Measurements from ENCODE around the gene PDCD4.

PDCD4 gene

GRCh38 chr10:110918643-110919348 lies 47.1 kb downstream of the PDCD4 start, which contains the start of gene BBIP1:
Gene BBIP1 (minus strand): TSS chr10:110919180. CDS start chr10:110918157, 1,023 bp downstream.
- no peaks in the 10 kb centered on the region for H3K27me3 ChIP-seq (ENCODE audit: control insufficient read depth, insufficient read depth, low read length)
- peak within 1 kb of the TSS; percentile 89 for H3K4me3 ChIP-seq (ENCODE audit: low read length)
- H3K36me3 ChIP-seq (ENCODE audit: control insufficient read depth, low read depth, low read length) = no peaks in the 10 kb centered on the region
- H3K4me1 ChIP-seq (ENCODE audit: control insufficient read depth, low read depth, low read length) = peaks cover 19% of the 10 kb centered on the region
- H3K9ac ChIP-seq (ENCODE audit: low read length) = peak within 1 kb of the TSS; percentile 89
- peak within 1 kb of the TSS; percentile 82 for H3K27ac ChIP-seq (ENCODE audit: low read length)
- H3K9me3 ChIP-seq (ENCODE audit: control insufficient read depth, low read depth, low read length) = no peaks in the 10 kb centered on the region

- no peaks in the 10 kb centered on the region for H3K36me3 ChIP-seq (ENCODE audit: control insufficient read depth, low read depth, low read length)
These were observed 47.7 kb downstream of the PDCD4 start, which contains the start of gene SHOC2 for GRCh38 chr10:110919349-110919931. Gene SHOC2 (plus strand): TSS chr10:110919604. CDS start chr10:110964359, 44,755 bp downstream.

GRCh38 chr10:110919971-110920881 lies 48.5 kb downstream of the PDCD4 start:
- Histone ChIP-seq H3K36me3 (ENCODE audit: control insufficient read depth, low read depth, low read length) (no peaks in the 10 kb centered on the region), H3K4me3 (ENCODE audit: low read length) (peak overlapping the region; percentile 84), H3K4me1 (ENCODE audit: control insufficient read depth, low read depth, low read length) (peaks cover 19% of the 10 kb centered on the region), H3K9me3 (ENCODE audit: control insufficient read depth, low read depth, low read length) (no peaks in the 10 kb centered on the region), H3K9ac (ENCODE audit: low read length) (peak overlapping the region; percentile 70), H3K27ac (ENCODE audit: low read length) (no peak overlapping the region), H3K27me3 (ENCODE audit: control insufficient read depth, insufficient read depth, low read length) (no peaks in the 10 kb centered on the region)

More at GRCh38 chr10:110919349-110919931, 47.7 kb downstream of the PDCD4 start, which contains the start of gene SHOC2:
- Histone ChIP-seq H3K4me1 (ENCODE audit: control insufficient read depth, low read depth, low read length) (peaks cover 19% of the 10 kb centered on the region), H3K9ac (ENCODE audit: low read length) (peak within 1 kb of the TSS; percentile 89), H3K9me3 (ENCODE audit: control insufficient read depth, low read depth, low read length) (no peaks in the 10 kb centered on the region), H3K4me3 (ENCODE audit: low read length) (peak within 1 kb of the TSS; percentile 89), H3K27me3 (ENCODE audit: control insufficient read depth, insufficient read depth, low read length) (no peaks in the 10 kb centered on the region), H3K27ac (ENCODE audit: low read length) (peak within 1 kb of the TSS; percentile 82)

GRCh38 chr10:110923856-110924493 lies 52.2 kb downstream of the PDCD4 start:
- Histone ChIP-seq H3K27ac (ENCODE audit: low read length) (no peak overlapping the region), H3K9me3 (ENCODE audit: control insufficient read depth, low read depth, low read length) (no peaks in the 10 kb centered on the region), H3K36me3 (ENCODE audit: control insufficient read depth, low read depth, low read length) (no peaks in the 10 kb centered on the region), H3K9ac (ENCODE audit: low read length) (no peak overlapping the region), H3K4me3 (ENCODE audit: low read length) (no peak overlapping the region), H3K27me3 (ENCODE audit: control insufficient read depth, insufficient read depth, low read length) (no peaks in the 10 kb centered on the region), H3K4me1 (ENCODE audit: control insufficient read depth, low read depth, low read length) (peaks cover 9% of the 10 kb centered on the region)

- Histone ChIP-seq H3K36me3 (ENCODE audit: control insufficient read depth, low read depth, low read length) (no peaks in the 10 kb centered on the region), H3K4me1 (ENCODE audit: control insufficient read depth, low read depth, low read length) (no peaks in the 10 kb centered on the region), H3K27me3 (ENCODE audit: control insufficient read depth, insufficient read depth, low read length) (no peaks in the 10 kb centered on the region)
These were observed 55.7 kb downstream of the PDCD4 start for GRCh38 chr10:110927461-110927860.

GRCh38 chr10:110931769-110932381 lies 60.1 kb downstream of the PDCD4 start:
- no peaks in the 10 kb centered on the region for H3K36me3 ChIP-seq (ENCODE audit: control insufficient read depth, low read depth, low read length)
- H3K4me1 ChIP-seq (ENCODE audit: control insufficient read depth, low read depth, low read length) = no peaks in the 10 kb centered on the region
- H3K27me3 ChIP-seq (ENCODE audit: control insufficient read depth, insufficient read depth, low read length) = no peaks in the 10 kb centered on the region
- no peaks in the 10 kb centered on the region for H3K9me3 ChIP-seq (ENCODE audit: control insufficient read depth, low read depth, low read length)
- H3K9ac ChIP-seq (ENCODE audit: low read length) = no peak overlapping the region
- no peak overlapping the region for H3K4me3 ChIP-seq (ENCODE audit: low read length)
- H3K27ac ChIP-seq (ENCODE audit: low read length) = no peak overlapping the region

More at GRCh38 chr10:110927461-110927860, 55.7 kb downstream of the PDCD4 start:
- Histone ChIP-seq H3K27ac (ENCODE audit: low read length) (no peak overlapping the region), H3K4me3 (ENCODE audit: low read length) (no peak overlapping the region), H3K9ac (ENCODE audit: low read length) (no peak overlapping the region), H3K9me3 (ENCODE audit: control insufficient read depth, low read depth, low read length) (no peaks in the 10 kb centered on the region)

GRCh38 chr10:110932505-110933180 lies 60.9 kb downstream of the PDCD4 start:
- no peak overlapping the region for H3K9ac ChIP-seq (ENCODE audit: low read length)
- H3K9me3 ChIP-seq (ENCODE audit: control insufficient read depth, low read depth, low read length) = no peaks in the 10 kb centered on the region
- H3K4me3 ChIP-seq (ENCODE audit: low read length) = no peak overlapping the region
- H3K27me3 ChIP-seq (ENCODE audit: control insufficient read depth, insufficient read depth, low read length) = no peaks in the 10 kb centered on the region
- no peaks in the 10 kb centered on the region for H3K36me3 ChIP-seq (ENCODE audit: control insufficient read depth, low read depth, low read length)
- H3K4me1 ChIP-seq (ENCODE audit: control insufficient read depth, low read depth, low read length) = no peaks in the 10 kb centered on the region
- no peak overlapping the region for H3K27ac ChIP-seq (ENCODE audit: low read length)

- H3K4me1 ChIP-seq (ENCODE audit: control insufficient read depth, low read depth, low read length) = no peaks in the 10 kb centered on the region
- no peak overlapping the region for H3K27ac ChIP-seq (ENCODE audit: low read length)
- H3K27me3 ChIP-seq (ENCODE audit: control insufficient read depth, insufficient read depth, low read length) = no peaks in the 10 kb centered on the region
- H3K4me3 ChIP-seq (ENCODE audit: low read length) = no peak overlapping the region
- H3K9ac ChIP-seq (ENCODE audit: low read length) = no peak overlapping the region
- no peaks in the 10 kb centered on the region for H3K9me3 ChIP-seq (ENCODE audit: control insufficient read depth, low read depth, low read length)
- no peaks in the 10 kb centered on the region for H3K36me3 ChIP-seq (ENCODE audit: control insufficient read depth, low read depth, low read length)
These were observed 65.0 kb downstream of the PDCD4 start for GRCh38 chr10:110936757-110937156.

GRCh38 chr10:110939419-110939818 lies 67.7 kb downstream of the PDCD4 start:
- H3K4me1 ChIP-seq (ENCODE audit: control insufficient read depth, low read depth, low read length) = no peaks in the 10 kb centered on the region
- H3K27me3 ChIP-seq (ENCODE audit: control insufficient read depth, insufficient read depth, low read length) = no peaks in the 10 kb centered on the region
- H3K9me3 ChIP-seq (ENCODE audit: control insufficient read depth, low read depth, low read length) = no peaks in the 10 kb centered on the region
- H3K4me3 ChIP-seq (ENCODE audit: low read length) = no peak overlapping the region
- H3K9ac ChIP-seq (ENCODE audit: low read length) = no peak overlapping the region
- no peak overlapping the region for H3K27ac ChIP-seq (ENCODE audit: low read length)
- no peaks in the 10 kb centered on the region for H3K36me3 ChIP-seq (ENCODE audit: control insufficient read depth, low read depth, low read length)

- Histone ChIP-seq H3K4me1 (ENCODE audit: control insufficient read depth, low read depth, low read length) (no peaks in the 10 kb centered on the region), H3K4me3 (ENCODE audit: low read length) (no peak overlapping the region), H3K27me3 (ENCODE audit: control insufficient read depth, insufficient read depth, low read length) (no peaks in the 10 kb centered on the region), H3K9me3 (ENCODE audit: control insufficient read depth, low read depth, low read length) (no peaks in the 10 kb centered on the region), H3K9ac (ENCODE audit: low read length) (no peak overlapping the region), H3K27ac (ENCODE audit: low read length) (no peak overlapping the region), H3K36me3 (ENCODE audit: control insufficient read depth, low read depth, low read length) (no peaks in the 10 kb centered on the region)
These were observed 73.2 kb downstream of the PDCD4 start for GRCh38 chr10:110944792-110945396.
